ENCODE results near the gene FMN1. TPM values are rescaled to one million over a fixed set of nuclear protein-coding genes. Genes with fewer than 3 reads are reported as not detected.
A peak's percentile ranks its signal among the peaks of the same experiment; 100 is the strongest.

FMN1 gene
- total RNA-seq, 1 experiment from 2014 or later: 11.5 TPM

DNA sequence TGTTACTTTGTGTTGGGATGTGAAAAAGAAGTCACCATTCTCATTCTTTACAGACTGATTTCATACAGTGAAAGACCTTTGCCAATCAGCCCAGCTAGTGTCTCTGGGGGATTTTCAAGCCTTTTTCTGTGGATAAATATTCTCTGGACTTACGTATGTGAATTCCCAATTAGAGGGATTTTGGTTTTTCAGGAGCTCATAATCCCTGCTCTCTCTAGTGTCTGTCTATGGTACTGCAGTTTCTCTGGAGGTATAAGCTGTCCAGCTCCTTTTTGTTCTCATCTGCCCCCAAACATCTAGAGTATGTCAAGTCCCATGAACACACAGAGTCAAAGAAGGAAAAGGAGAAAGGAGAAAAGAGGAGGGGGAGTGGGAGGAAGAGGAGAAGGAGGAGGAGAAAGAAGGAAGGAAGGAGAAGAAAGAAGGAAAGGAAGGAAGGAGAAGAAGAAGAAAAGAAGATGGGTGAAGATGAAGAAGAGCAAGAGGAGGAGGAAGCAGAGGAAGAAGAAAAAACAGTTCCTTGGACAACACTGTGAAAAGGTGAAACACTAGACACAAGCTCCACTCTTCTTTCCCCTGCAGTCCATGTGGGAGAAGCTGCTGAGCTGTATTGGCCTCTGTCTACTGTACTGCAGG, 258.1 kb downstream of the FMN1 start:
- peak; percentile 31 for DNase-seq (ENCODE audit: low spot score)

DNA sequence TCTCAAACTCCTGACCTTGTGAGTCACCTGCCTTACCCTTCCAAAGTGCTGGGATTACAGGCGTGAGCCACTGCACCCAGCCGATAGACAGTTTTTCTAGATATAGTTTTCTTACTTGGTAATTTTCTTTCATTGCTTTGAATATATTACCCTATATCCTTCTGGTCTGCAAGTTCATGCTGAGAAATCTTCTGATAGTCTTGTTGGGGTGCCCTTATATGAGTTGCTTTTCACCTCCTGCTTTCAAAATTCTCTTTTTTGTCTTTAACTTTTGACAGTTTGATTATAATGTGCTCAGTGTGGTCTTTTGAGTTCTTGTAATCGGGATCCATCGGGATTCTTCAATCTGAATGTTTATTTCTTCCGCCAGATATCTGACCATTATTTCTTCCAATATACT, 259.4 kb downstream of the FMN1 start:
- no peak for DNase-seq (ENCODE audit: low spot score)

GRCh38 chr15:32933236-32933635, 261.3 kb downstream of the FMN1 start:
- no peak for DNase-seq (ENCODE audit: low spot score)

GRCh38 chr15:32928876-32929275, 265.6 kb downstream of the FMN1 start:
- DNase-seq (ENCODE audit: low spot score): no peak

GRCh38 chr15:32927124-32927523, 267.4 kb downstream of the FMN1 start:
- DNase-seq (ENCODE audit: low spot score): no peak

DNA sequence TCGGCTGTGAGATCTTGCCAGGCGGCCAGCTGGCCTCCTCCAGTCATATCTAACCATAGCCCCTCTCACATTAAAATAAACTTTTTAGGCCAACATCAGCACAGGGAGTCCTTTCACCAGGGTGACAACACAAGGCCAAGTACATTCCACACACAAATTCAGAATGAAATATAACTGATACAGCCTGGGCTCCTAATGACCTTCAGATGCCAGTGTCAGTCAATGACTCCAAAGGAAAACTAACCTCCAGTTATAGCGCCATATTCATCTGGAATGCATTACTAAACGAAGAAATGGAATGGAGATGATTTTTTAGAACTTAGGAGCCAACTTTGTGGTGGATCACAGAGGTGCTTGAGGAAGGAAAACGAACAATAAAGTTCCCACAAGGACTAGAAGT, 271.3 kb downstream of the FMN1 start:
- no peak for DNase-seq (ENCODE audit: low spot score)

DNA sequence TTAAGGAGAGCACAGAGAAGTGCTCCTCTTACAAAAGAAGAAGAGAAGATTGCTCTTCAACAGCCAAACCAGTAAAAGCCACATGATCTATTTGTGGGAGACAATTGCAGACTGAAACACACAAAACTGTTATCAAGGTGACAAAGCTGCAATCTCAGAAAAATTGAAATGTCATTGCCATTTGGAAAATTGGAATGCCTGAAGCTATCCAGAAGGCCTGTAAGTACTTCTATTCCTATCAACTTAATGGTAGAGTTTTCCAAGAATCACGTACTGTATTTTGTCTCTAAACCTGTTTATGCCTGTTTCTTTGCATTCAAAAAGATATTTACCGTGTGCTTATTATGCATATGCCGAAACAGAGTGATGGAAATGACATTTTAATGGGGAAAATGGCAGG, 272.0 kb downstream of the FMN1 start:
- no peak for DNase-seq (ENCODE audit: low spot score)

GRCh38 chr15:32919749-32920414, 274.6 kb downstream of the FMN1 start:
- DNase-seq (ENCODE audit: low spot score): no peak

DNA sequence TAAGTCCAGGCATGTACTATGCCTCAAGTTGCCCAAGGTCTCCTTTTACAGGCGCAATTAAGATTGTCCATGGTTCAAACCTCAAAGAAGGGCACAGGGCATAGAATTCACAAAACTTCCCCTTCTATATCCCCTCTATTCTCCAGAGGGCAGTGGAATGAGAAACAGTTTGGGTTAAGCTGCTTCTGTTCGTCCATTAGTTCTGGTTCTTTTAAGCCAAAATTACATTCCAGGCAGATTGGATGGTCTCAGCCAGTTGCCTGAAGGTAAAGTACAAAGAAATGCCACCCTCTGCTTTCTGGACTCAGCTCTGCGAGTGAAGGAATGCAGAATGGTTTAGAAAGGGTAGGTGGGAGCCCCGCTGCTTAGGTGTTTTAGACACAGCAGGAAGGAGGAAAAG, 276.0 kb downstream of the FMN1 start:
- DNase-seq (ENCODE audit: low spot score): no peak

DNA sequence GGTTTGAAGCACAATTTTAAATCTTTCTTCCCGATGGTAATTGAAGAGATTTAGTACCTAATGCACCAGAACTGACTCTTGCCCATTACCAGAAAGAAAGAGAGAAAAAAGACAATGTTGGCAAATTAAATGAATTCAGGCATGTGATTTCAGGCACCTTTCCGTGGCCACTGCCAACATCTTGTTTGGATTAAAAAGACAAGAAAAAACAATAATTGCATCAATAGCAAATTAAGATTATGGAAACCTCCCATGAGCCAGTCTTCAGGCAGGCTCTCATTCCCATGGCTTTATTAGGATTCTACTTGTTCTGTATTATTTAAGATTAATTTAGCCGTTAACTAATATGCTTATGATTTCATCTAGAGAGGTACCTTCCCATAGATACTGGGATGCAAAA, 283.7 kb downstream of the FMN1 start:
- DNase-seq (ENCODE audit: low spot score): no peak

DNA sequence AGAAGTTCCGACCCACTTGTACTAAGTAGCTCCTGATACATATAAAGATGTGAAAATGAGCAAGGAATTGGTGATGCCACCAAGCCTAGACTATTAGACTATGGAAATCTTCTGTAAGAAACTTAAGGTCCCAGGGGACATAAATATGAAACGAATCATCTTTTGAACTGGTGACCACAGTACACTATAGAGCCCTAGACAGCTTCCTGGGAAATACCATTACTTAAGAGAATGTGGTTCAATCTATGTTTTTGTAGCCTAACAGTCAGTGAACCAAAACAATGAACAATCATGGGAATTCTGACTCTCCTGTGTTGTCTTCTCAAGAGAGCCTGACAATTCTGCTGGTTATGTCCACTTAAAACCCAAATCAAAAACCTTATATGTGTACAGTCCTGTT, 285.1 kb downstream of the FMN1 start:
- DNase-seq (ENCODE audit: low spot score): no peak

- no peak for DNase-seq (ENCODE audit: low spot score)
Measured at GRCh38 chr15:32908872-32909271, 285.6 kb downstream of the FMN1 start.

GRCh38 chr15:32908135-32908801, 286.2 kb downstream of the FMN1 start:
- no peak for DNase-seq (ENCODE audit: low spot score)

DNA sequence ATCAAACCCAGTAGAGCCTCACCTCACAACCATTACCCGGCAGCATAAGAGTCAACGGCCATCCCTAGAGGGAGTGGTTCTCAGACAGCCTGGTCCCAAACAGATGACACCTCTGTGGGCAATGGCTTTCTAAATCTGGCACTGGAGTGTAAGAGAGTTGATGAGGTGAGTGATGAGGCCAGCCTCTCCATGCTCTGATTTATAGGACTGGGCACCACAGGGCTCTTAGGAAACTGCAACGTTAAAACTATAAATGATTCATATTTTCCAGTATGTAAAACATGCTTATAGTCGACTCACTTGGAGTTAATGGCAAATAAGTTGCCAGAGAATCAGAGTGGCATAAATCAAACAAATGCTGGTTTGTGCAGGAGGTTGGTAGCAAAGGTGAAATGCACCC, 289.0 kb downstream of the FMN1 start:
- DNase-seq (ENCODE audit: low spot score): no peak

- DNase-seq (ENCODE audit: low spot score): no peak
Measured at GRCh38 chr15:32904448-32904847, 290.1 kb downstream of the FMN1 start.

GRCh38 chr15:32903591-32904290, 290.8 kb downstream of the FMN1 start:
- DNase-seq (ENCODE audit: low spot score): no peak

GRCh38 chr15:32901995-32902394, 292.5 kb downstream of the FMN1 start:
- DNase-seq (ENCODE audit: low spot score): no peak

GRCh38 chr15:32901192-32901591, 293.3 kb downstream of the FMN1 start:
- DNase-seq (ENCODE audit: low spot score): no peak

DNA sequence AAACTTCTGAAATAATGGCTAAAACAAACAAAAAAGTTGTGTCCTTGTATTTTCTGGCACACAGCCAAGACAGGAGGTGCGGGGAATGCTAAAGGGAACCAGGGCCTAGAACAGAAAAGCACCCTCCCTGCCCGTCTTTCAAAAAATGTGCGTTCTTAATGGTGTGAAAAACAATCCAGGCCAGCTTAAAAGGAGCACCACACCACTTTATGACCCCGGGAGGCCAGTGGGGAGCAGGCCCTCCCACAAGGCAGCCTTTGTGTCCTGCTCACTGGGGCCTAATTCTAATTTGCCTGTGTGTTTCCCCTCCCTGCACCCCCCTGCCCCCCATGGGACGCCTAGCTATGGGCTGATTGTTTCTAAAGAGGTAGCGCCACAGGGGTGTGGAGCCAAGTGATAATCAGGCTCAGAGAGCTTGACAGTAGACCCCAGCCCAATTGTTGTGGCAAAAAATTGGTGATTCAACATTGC, 295.4 kb downstream of the FMN1 start:
- DNase-seq (ENCODE audit: low spot score): peak; percentile 17

- DNase-seq (ENCODE audit: low spot score): no peak
Measured at GRCh38 chr15:32898414-32898813, 296.1 kb downstream of the FMN1 start.

DNA sequence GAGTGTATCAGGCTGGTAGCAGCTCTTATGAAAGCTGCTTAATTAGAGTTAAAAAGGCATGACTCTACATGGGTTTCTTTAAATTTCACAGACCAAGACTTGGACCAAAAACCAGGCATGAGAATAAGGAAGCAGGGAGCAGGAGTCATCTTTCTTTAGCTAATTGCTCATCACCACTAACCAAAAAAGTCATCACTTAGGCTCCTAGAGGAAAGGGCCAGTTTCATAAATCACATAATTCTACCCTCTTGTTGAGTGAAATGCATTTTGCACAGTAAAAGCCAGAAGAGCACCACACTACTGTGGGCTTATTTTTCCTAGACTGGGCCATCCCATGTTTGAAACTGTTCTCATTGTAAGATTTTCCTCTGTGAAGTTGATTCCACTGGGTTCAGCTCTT, 301.1 kb downstream of the FMN1 start:
- no peak for DNase-seq (ENCODE audit: low spot score)

- DNase-seq (ENCODE audit: low spot score): no peak
Measured at GRCh38 chr15:32889214-32889613, 305.3 kb downstream of the FMN1 start.
